Right ventricle myocardium superior (tissue), 1 donor: ENCODE data around the gene ZNF608. TPM values are rescaled to one million over a fixed set of nuclear protein-coding genes. Genes with fewer than 3 reads are reported as not detected.

Experiments used
- ATAC-seq: fragments of 200-7000 bp; cut with Tn5 transposase; one replicate; pipeline ENCODE4 v1.9.1; 2020; ENCODE audit warnings: mild to moderate bottlenecking; ENCODE audit not compliant: poor library complexity
- DNase-seq: peaks from one replicate; pipeline ENCODE4 v3.0.0-alpha.2; 2020
- intact Hi-C: fragments of 100-400 bp; cut with DNase I; formaldehyde crosslinking; loops from one replicate; pipeline ENCODE4 v1.11.2; 2022
- total RNA-seq: library from RNA; stranded (reverse); fragmentation: NEBNext Ultra II Directional; extraction: Animal tissue kit (Norgen Biotek cat#: 25700); gene quantifications from one replicate; pipeline ENCODE4 v1.2.1, GENCODE V29; 2021
- donor health status: DM: no; HTN: yes; CAD: no; lungs with severe emphysema.

ZNF608 gene
- total RNA-seq, 1 donor from 2014 or later = 8.6 TPM

GRCh38 chr5:124704594-124705284, 41.7 kb downstream of the ZNF608 start:
- intact Hi-C loops = no loop called here
- ATAC-seq (no peak), DNase-seq (no peak)

- intact Hi-C loops = no loop called here
- ATAC-seq (no peak), DNase-seq (no peak)
Observed at GRCh38 chr5:124703995-124704394, 42.4 kb downstream of the ZNF608 start.

- no peak for DNase-seq
- no peak for ATAC-seq
- intact Hi-C loops = no loop called here
Observed at GRCh38 chr5:124702525-124702924, 43.9 kb downstream of the ZNF608 start.

- intact Hi-C loops = no loop called here
- DNase-seq (no peak), ATAC-seq (no peak)
Observed at GRCh38 chr5:124701873-124702425, 44.5 kb downstream of the ZNF608 start.

- ATAC-seq (no peak), DNase-seq (no peak)
- intact Hi-C loops = no loop called here
Observed at GRCh38 chr5:124701016-124701415, 45.4 kb downstream of the ZNF608 start.

- intact Hi-C loops = no loop called here
- no peak for ATAC-seq
- DNase-seq = no peak
Observed at GRCh38 chr5:124700333-124700732, 46.1 kb downstream of the ZNF608 start.

- intact Hi-C loops = no loop called here
- DNase-seq = no peak
- ATAC-seq = peak; percentile 45
Observed at GRCh38 chr5:124698770-124699169, 47.7 kb downstream of the ZNF608 start.

GRCh38 chr5:124697933-124698591, 48.4 kb downstream of the ZNF608 start:
- ATAC-seq (peak; percentile 85), DNase-seq (peak; percentile 35)
- intact Hi-C loops = no loop called here

GRCh38 chr5:124697501-124697900, 48.9 kb downstream of the ZNF608 start:
- intact Hi-C loops = no loop called here
- ATAC-seq (peak; percentile 56), DNase-seq (no peak)

- DNase-seq (no peak), ATAC-seq (no peak)
- intact Hi-C loops = no loop called here
Observed at GRCh38 chr5:124696898-124697297, 49.5 kb downstream of the ZNF608 start.
